Esophagus (tissue), 2 donors: ENCODE results near the gene ENOX1. TPM values are rescaled to one million over a fixed set of nuclear protein-coding genes. Genes with fewer than 3 reads are reported as not detected.

Experiments
- H3K27ac ChIP-seq, 2 donors: one replicate each; pipeline ENCODE4 v1.5.1; 2013; ENCODE audit warnings: low read depth in 2 of 2, mild to moderate bottlenecking in 2 of 2, inconsistent platforms in 1 of 2, low read length in 1 of 2, moderate library complexity in 1 of 2
- H3K27me3 ChIP-seq, 2 donors: one replicate each; pipeline ENCODE4 v1.6.1; 2013; ENCODE audit warnings: low read length in 2 of 2, control low read depth in 1 of 2, mild to moderate bottlenecking in 1 of 2; ENCODE audit not compliant: insufficient read depth in 2 of 2, control insufficient read depth in 1 of 2
- H3K36me3 ChIP-seq, 2 donors: one replicate each; pipeline ENCODE4 v1.6.1; 2013; ENCODE audit warnings: low read length in 1 of 2; ENCODE audit not compliant: control insufficient read depth in 2 of 2, insufficient read depth in 2 of 2
- H3K4me1 ChIP-seq, 2 donors: one replicate each; pipeline ENCODE4 v1.6.1; 2013; ENCODE audit warnings: low read length in 1 of 2; ENCODE audit not compliant: control insufficient read depth in 2 of 2, insufficient read depth in 2 of 2
- H3K4me3 ChIP-seq, 2 donors: one replicate each; pipeline ENCODE4 v1.5.1; 2013; ENCODE audit warnings: low read length in 2 of 2, mild to moderate bottlenecking in 2 of 2, low read depth in 1 of 2, moderate library complexity in 1 of 2
- H3K9me3 ChIP-seq, 2 donors: one replicate each; pipeline ENCODE4 v1.6.1; 2013; ENCODE audit warnings: mild to moderate bottlenecking in 2 of 2, low read depth in 1 of 2, low read length in 1 of 2, moderate library complexity in 1 of 2; ENCODE audit not compliant: control insufficient read depth in 2 of 2, insufficient read depth in 1 of 2
- WGBS, 2 donors: extraction: QIAGEN DNeasy Blood & Tissue Kit; methylation state at CpG; one replicate each; pipeline ENCODE4 v1.1.7; 2013; 5-methylcytosine and 5-hydroxymethylcytosine counted together
- polyA plus RNA-seq, 2 donors: library from polyadenylated mRNA; stranded (reverse); fragments of 200-250 nt; gene quantifications; one replicate each; pipeline ENCODE4 v1.2.3, GENCODE V29; 2013
- donor health status: healthy with polysubstance abuse.
- donor health status: Bipolar disorder and iron deficiency.

Gene ENOX1
- polyA plus RNA-seq, 2 donors: 0.10 to 0.29 TPM

DNA sequence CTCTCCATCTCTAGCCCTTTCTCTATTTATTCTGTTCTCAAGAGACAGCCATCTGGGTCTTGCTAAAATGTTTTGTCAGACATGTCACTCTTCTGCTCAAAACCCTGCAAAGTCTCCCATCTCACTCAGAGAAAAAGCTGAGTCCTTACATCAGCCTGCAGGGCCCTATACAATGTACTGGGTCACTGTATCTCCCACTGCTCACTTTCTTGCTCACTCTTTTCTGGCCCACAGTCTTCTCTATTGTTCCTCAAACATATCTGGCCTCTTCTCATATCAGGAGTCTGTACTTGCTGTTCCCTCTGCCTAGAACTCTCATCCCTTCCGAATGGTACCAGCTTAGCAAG lies 189.2 kb downstream of the ENOX1 start:
- Histone ChIP-seq H3K4me3 (no peak overlapping the region), H3K36me3 (no peaks in the 10 kb centered on the region), H3K9me3 (no peaks in the 10 kb centered on the region), H3K27ac (no peak overlapping the region), H3K4me1 (no peaks in the 10 kb centered on the region), H3K27me3 (no peaks in the 10 kb centered on the region)
- WGBS, 2 donors: 84 to 85% methylated on average over 1 of the region's 1 CpG

- Histone ChIP-seq H3K36me3 (no peaks in the 10 kb centered on the region), H3K4me1 (no peaks in the 10 kb centered on the region), H3K27ac (no peak overlapping the region), H3K4me3 (no peak overlapping the region), H3K9me3 (no peaks in the 10 kb centered on the region), H3K27me3 (no peaks in the 10 kb centered on the region)
- 85% methylated on average over 7 of the region's 7 CpGs for WGBS, 2 donors
Measured at GRCh38 chr13:43596924-43597598, 189.7 kb downstream of the ENOX1 start.

- 91 to 95% methylated on average over 2 of the region's 2 CpGs for WGBS, 2 donors
- H3K4me3 ChIP-seq: no peak overlapping the region
- H3K9me3 ChIP-seq: no peaks in the 10 kb centered on the region
- no peaks in the 10 kb centered on the region for H3K4me1 ChIP-seq
- no peaks in the 10 kb centered on the region for H3K27me3 ChIP-seq
- H3K27ac ChIP-seq: no peak overlapping the region
- H3K36me3 ChIP-seq: no peaks in the 10 kb centered on the region
Measured at GRCh38 chr13:43596006-43596405, 190.8 kb downstream of the ENOX1 start.

DNA sequence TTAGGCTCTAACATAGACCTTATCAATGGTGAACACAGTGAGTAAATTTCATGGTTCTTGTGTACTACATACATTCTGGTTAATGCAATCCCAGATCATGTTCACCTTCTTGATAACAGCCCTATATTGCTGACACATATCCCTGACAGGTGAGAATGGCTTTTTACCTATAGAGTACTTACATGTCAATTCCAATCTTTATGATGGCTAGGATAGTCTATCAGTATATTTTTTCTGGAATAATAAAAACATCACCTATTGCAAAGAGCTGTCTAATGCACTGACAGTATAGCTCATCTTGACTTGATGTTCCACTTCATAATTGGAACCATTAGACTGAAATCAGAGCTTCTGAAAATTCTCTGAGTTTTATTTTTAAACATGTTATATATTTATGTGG lies 199.4 kb downstream of the ENOX1 start:
- Histone ChIP-seq H3K27ac (no peak overlapping the region), H3K4me1 (no peaks in the 10 kb centered on the region), H3K4me3 (no peak overlapping the region), H3K36me3 (no peaks in the 10 kb centered on the region), H3K27me3 (no peaks in the 10 kb centered on the region), H3K9me3 (no peaks in the 10 kb centered on the region)

DNA sequence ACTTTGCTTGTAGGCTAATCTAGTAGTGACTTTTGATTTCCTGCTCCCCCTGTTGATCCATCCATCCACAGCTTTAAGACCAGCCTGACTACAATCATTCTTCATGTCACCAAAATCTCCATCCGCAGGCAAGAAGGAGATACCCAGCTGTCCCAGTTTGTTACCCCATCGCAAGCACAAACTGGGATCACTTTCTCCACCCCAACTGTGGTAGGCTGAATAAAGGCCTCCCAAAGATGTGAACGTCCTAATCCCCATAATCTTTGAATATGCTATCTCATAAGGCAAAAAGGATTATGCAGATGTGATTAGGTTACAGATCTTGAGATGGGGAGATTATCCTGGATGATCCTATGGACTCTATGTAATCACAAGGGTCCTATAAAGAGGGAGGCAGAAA lies 202.0 kb downstream of the ENOX1 start:
- Histone ChIP-seq H3K4me1 (no peaks in the 10 kb centered on the region), H3K4me3 (no peak overlapping the region), H3K36me3 (no peaks in the 10 kb centered on the region), H3K27ac (no peak overlapping the region), H3K27me3 (no peaks in the 10 kb centered on the region), H3K9me3 (no peaks in the 10 kb centered on the region)
- 86 to 89% methylated on average over 3 of the region's 3 CpGs for WGBS, 2 donors

DNA sequence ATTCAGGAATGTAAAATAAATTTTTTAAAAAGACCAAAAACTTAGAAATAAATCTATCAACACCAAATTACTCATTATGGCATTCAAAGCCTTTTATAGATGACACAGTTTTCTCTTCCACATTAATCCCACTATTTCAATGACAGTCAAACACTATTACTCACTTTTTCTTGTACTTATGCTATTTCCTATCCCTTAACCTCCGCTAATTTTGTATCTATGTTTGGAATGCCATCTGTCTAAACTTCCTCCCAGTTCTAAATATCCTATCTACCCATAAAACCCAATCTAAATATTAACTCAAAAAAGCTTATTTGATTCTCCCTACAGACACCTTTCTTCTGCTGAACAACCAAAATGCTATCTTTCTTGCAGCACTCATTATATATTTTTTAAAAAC lies 203.5 kb downstream of the ENOX1 start:
- H3K36me3 ChIP-seq: no peaks in the 10 kb centered on the region
- no peak overlapping the region for H3K4me3 ChIP-seq
- no peaks in the 10 kb centered on the region for H3K27me3 ChIP-seq
- no peak overlapping the region for H3K27ac ChIP-seq
- 51 to 66% methylated on average over 1 of the region's 1 CpG for WGBS, 2 donors
- H3K4me1 ChIP-seq: no peaks in the 10 kb centered on the region
- no peaks in the 10 kb centered on the region for H3K9me3 ChIP-seq

- Histone ChIP-seq H3K9me3 (no peaks in the 10 kb centered on the region), H3K27ac (no peak overlapping the region), H3K36me3 (no peaks in the 10 kb centered on the region), H3K4me1 (no peaks in the 10 kb centered on the region), H3K4me3 (no peak overlapping the region), H3K27me3 (no peaks in the 10 kb centered on the region)
- 65 to 75% methylated on average over 4 of the region's 4 CpGs for WGBS, 2 donors
Measured at GRCh38 chr13:43580280-43580679, 206.5 kb downstream of the ENOX1 start.

- Histone ChIP-seq H3K4me1 (no peaks in the 10 kb centered on the region), H3K4me3 (no peak overlapping the region), H3K27me3 (no peaks in the 10 kb centered on the region), H3K9me3 (no peaks in the 10 kb centered on the region), H3K36me3 (no peaks in the 10 kb centered on the region), H3K27ac (no peak overlapping the region)
Measured at GRCh38 chr13:43579321-43579720, 207.5 kb downstream of the ENOX1 start.

DNA sequence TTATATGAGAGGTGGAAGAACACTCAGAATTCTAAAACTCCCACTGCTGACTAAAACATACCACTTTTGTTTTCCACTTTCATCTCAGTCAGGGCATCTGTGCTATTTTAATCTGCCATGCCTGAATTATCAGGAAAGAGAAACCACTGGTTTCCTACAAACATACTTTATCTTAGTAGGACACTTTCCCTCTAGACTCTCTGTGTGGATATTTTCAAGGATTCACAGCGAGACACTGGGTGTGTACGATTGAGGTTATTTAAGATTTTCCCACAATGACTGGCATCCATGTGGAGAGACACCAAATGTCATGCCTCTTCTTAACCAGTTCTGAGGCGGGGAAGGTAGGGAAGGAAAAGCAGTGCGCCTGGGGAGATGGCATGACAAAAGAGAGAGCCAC lies 212.2 kb downstream of the ENOX1 start:
- no peak overlapping the region for H3K4me3 ChIP-seq
- no peaks in the 10 kb centered on the region for H3K9me3 ChIP-seq
- no peaks in the 10 kb centered on the region for H3K36me3 ChIP-seq
- H3K27me3 ChIP-seq: no peaks in the 10 kb centered on the region
- no peaks in the 10 kb centered on the region for H3K4me1 ChIP-seq
- no peak overlapping the region for H3K27ac ChIP-seq
- WGBS, 2 donors: 84 to 90% methylated on average over 4 of the region's 4 CpGs

DNA sequence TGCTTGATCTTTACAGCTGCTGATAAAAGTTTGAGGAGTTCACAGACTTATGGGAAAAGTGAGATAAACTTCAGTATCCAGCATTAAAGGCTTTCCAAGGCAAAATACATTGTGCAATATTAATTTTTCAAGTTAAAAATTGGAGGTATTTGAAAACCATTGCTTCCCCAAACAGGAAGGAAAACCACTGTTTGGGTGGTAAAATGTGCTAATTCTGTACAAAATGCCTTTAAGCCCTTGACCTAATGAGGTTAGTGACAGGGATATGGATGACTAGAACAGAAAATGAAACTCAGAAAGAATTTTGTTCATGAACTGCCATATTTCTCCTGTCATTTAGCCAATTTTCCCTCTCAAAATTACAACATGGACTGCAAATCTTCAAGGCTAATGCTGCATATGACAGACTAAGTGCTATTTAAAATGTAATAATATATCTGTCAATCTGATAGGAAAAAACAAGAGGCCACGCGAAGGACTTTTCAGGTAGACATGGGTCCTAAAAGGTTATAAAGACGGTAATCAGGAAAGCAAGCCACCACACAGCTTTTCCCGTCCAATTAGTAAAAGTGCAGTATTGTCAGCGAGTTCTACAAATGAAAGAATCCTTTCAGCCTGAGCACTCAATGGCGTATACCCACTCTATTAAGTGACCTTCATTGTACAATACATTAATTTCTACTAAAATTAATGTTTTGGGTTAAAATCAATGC lies 212.8 kb downstream of the ENOX1 start:
- H3K4me3 ChIP-seq: no peak overlapping the region
- 85 to 92% methylated on average over 6 of the region's 6 CpGs for WGBS, 2 donors

More for the DNA sequence above, 212.8 kb downstream of the ENOX1 start:
- Histone ChIP-seq H3K36me3 (no peaks in the 10 kb centered on the region), H3K9me3 (no peaks in the 10 kb centered on the region), H3K27me3 (no peaks in the 10 kb centered on the region), H3K4me1 (no peaks in the 10 kb centered on the region), H3K27ac (no peak overlapping the region)
